Suprapubic skin (tissue), 4 donors: ENCODE measurements around the gene SLC34A1.

Experiments used
- CTCF ChIP-seq, 2 donors: fragments of 200-600 bp in 1 of 2; fragments of 450-650 bp in 1 of 2; sonication (generic) in 1 of 2; IDR thresholded peaks; one replicate each; pipeline ENCODE4 v1.5.1; 2016 to 2019; ENCODE audit warnings: antibody characterized with exemption in 2 of 2, mild to moderate bottlenecking in 1 of 2, moderate library complexity in 1 of 2
- POLR2A ChIP-seq, 2 donors: fragments of 450-650 bp; IDR thresholded peaks; one replicate each; pipeline ENCODE4 v1.6.1; 2017; ENCODE audit warnings: antibody characterized with exemption in 2 of 2, mild to moderate bottlenecking in 2 of 2, moderate library complexity in 2 of 2
- POLR2AphosphoS5 ChIP-seq, 3 donors: sonication (generic); formaldehyde crosslinking; IDR thresholded peaks; one replicate each; pipeline ENCODE4 v1.6.1; 2017; ENCODE audit warnings: antibody characterized with exemption in 3 of 3

GRCh38 chr5:177386542-177386941 lies 2.3 kb downstream of the SLC34A1 start:
- TF ChIP-seq POLR2A (IDR thresholded peaks at IDR 0.05): no peak
- no peak for TF ChIP-seq POLR2AphosphoS5 (IDR thresholded peaks at IDR 0.05)
- TF ChIP-seq CTCF (IDR thresholded peaks at IDR 0.05): no peak
